Amniotic epithelial cell (primary cell): ENCODE data around the gene ZNF174.

Experiments
- DNase-seq: peaks from one replicate; pipeline ENCODE4 v3.0.0-alpha.2; 2010; ENCODE audit warnings: low read depth

ZNF174 gene

DNA sequence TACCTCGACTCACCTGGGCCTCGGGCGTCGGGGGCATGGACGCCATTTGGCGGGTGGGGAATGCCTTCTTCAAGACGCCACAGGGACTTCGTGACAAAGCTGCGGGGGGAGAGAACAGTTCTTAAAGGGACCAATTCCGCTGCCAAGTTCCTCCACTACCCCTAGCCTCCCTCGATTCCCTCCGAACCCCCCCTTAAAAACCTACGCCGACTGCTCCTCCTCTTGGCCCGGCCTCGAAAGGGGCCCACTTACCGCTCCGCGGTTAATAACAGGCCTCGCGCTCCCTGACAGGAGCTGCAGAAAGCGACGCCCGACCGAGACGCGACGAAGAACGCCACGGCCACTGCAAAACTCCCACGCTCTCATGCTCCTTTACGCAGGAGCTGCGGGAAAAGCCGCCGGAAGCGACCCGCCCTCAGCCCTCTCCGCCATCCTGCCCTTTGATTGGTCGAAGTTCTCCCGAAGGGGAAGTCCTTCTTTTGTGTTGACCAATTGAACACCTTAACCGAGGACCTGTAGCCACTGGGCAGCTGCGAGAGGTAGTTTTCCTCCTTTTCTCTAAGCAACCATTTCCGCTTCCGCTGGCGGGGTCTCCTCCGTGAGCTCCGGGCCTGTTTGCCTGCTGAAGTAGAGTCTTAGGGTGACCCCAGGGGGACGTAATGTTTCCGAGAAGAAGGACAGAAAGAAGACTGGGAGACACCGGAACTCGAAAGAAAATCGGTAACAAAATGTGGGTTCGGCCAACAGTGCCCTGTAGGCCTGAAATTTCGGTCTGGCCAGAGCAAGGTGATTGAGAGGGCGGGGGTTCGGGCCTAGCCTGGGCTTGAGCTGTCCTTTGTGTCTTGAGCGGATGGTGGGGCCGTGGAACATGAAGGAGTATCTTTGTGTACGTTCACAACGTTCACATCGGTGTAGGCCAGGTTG, 42.4 kb downstream of the ZNF174 start, which contains the start of the genes NAA60 and ZNF597:
NAA60 (plus strand) TSS at position 573 of the 924 bp plus-strand sequence. CDS start 32,548 bp downstream, outside the sequence.
ZNF597 (minus strand) TSS at position 397 of the 924 bp plus-strand sequence; CDS start at position 46, 351 bp downstream.
- DNase-seq: peak; percentile 94

DNA sequence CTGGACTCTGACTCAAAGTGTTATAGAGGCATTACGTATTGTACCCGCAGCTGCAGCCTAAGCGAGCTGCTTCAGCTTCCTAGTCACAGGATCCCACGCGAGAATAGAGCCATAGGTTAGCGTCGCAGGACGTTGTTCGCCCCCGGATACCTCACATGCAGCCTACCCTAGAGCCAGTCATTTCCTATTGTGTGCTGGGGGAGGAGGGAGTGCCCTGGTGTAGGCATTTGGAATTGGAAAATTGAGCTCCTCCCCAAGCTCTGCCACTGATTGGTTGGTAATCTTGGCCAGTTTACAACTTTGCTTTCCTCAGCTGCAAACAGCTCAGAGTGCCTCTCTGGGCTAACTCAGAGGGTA, 43.0 kb downstream of the ZNF174 start:
- DNase-seq: peak; percentile 70

GRCh38 chr16:3454093-3454492, 53.1 kb downstream of the ZNF174 start:
- no peak for DNase-seq

DNA sequence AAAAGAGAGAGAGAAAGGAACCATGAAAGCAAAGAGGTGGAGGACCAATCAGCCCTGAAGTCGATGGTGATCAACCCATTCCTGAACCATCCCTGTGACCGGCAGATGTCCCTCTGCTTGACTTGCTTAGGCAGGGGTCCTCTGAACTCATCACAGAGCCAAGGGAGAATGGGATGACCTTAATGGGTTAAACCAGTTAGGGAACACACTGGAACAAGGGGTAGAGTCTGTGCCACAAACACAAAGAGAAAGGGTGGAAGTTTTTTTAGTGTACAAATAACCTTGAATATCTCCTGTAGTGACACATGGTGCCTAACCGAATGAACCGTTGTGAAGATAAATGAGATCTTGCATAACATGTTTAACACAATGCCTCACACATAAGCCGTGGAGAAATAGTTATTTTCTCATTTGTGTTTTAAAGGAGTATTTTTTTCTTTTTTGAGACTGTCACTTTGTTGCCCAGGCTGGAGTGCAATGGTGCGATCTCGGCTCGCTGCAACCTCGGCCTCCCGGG, 53.7 kb downstream of the ZNF174 start:
- DNase-seq: peak; percentile 34

DNA sequence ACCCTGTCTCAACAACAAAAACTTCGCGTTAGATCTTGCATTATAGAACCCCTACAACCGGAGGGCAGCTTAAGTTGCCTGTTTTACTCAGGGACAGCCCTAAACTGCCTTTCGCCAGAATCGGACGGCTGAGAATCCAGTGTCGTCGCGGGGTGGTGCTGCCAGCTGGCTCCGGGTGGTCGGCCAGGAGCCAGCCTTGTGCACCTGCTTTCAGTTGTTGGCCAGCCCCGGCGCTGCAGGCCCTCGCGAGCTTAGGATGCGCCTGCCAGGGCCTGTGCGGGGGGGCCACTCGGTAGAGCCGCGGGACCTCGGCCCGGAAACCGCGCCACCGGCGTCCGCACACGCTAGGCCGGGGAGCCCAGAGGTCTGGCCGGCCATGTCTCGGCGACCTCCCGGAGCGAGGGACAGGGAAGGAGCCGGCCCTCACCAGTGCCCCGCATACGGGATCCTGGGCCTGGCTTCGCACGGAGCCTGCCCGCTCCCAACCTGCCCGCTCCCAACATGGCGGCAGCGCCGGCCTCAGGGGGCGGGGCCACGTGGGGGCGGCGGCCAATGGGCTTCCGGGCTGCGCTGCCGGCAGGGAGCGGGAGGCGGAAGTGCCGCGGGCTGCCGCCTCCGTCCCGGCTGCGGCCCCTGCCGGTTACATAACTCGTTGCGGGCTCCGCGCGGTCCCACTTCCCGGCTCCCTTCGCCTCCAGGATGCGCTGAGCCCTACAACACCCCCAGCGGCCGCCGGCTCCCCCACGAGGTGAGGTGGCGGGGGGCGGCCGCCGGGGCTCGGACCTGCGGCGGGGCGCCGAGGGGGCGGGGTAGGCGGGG, 56.6 kb downstream of the ZNF174 start:
- DNase-seq: peak; percentile 80

- DNase-seq: peak; percentile 41
Observed at GRCh38 chr16:3458278-3458851, 57.4 kb downstream of the ZNF174 start.

DNA sequence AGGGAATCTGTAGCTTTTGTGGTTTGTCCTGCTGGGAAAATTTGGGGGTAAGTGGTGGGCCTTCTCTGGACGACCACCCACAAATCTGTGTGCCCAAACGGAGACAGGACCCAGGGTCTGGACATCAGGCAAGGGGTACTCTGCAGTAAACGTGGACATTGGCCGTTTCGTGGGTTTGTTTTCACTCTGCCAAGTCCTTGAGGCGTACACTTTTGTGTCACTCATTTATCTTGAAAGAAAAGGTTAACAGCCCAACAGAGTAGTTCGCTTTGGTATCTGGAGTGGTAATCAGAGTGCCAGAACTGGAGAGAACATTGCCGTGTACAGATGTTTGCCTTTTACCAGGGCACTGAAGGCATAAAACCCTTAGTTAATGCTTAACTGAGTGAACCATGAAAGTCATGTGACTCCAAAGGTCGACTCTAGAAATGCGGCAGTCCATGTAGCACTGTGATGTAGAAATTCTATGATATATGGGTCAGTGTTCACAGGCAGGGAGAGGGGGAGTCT, 57.9 kb downstream of the ZNF174 start:
- peak; percentile 67 for DNase-seq
